NCI-H2107 treated with DMSO at 0.1 percent for 48 hours (cell line): ENCODE data around the gene EIPR1.
"Not testable (repeated sequence)": the region's sequence is repeated elsewhere in the genome, so short reads cannot be mapped to it uniquely, and the experiment has no call there.

Experiments
- DNase-seq: peaks from one replicate; lab custom pipeline; 2025; ENCODE audit not compliant: unreplicated experiment; lab: John Stamatoyannopoulos, UW

Gene EIPR1

DNA sequence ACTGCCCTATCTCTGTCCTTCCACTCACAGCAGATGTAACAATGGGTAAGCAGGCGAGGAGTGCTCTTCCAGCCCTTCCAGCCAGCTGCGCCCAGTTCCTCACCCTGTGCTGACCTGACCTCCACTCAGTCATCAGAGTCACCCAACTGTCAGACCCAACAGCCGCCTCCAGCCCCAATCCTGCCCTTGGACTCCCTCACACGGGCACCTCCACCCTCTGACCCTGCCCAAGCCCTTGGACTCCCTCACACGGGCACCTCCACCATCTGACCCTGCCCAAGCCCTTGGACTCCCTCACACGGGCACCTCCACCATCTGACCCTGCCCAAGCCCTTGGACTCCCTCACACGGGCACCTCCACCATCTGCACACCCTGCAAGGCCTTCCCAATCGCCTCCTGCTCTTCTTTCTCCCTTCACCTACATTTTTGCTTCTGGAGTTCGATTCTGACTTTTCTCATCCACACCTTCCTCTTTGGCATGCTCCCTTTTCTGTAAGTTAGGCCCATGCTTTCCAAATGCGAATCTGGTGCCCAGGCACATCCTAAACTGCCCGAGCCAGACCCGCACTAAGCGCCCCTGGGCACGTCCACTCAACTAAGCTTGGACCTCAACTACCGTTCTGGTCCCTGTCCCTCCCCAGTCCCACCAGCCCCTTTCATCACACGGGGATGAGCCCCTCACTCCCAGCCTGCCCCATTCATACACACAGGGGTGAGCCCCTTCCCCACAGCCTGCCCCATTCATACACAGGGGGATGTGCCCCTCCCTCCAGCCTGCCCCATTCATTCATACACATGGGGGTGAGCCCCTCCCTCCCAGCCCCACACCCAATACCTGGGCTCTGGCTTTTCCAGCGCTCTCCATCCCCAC, 15.9 kb downstream of the EIPR1 start:
- DNase-seq: no peak

- no peak for DNase-seq
These were observed 19.7 kb downstream of the EIPR1 start for GRCh38 chr2:3357926-3358325.

DNA sequence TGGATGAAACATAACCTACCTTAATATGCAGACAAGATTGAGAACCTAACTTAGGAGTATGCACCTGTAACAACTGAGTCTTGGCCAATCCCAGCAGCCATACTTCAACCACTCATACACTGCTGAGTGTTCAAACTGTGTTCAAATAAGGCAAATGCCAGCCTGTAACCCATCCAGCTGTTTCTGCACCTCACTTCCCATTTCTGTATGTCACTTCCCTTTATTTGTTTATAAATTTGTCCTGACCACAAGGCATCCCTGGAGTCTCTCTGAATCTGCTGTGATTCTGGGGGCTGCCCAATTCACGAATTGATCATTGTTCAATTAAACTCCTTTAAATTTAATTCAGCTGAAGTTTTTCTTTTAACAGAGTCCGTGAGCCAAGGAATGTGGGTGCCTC, 20.2 kb downstream of the EIPR1 start:
- DNase-seq: not testable (repeated sequence)

- no peak for DNase-seq
These were observed 20.8 kb downstream of the EIPR1 start for GRCh38 chr2:3356799-3357198.

DNA sequence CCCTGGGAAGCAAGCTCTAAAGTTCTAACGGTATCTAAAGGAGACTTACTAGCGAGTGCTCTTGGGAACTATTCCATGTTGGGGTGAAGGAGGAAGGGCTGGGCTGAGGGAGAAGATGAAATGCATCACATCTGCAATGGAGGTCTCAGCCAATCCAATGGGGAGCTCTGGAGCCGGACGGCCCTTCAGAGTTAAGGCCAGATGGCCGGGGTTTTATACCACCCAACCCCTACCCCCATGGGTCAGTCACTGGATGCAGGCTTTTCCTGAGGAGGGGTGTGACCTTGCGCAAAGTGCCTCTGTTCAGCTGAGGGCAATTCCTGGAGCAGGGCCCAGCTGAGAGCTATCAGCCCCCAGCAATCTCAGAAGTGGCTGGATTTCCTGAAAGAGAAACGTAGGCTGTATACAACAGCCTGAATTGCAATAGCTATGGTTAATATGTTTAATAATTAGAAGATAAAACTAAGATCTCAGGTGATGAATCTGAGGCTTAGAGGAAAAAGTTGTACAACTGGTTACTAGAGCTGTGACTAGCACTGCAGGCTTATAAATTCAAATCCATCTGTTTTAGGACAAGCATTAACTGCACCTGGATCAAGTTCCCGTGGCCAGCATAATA, 21.6 kb downstream of the EIPR1 start:
- no peak for DNase-seq

DNA sequence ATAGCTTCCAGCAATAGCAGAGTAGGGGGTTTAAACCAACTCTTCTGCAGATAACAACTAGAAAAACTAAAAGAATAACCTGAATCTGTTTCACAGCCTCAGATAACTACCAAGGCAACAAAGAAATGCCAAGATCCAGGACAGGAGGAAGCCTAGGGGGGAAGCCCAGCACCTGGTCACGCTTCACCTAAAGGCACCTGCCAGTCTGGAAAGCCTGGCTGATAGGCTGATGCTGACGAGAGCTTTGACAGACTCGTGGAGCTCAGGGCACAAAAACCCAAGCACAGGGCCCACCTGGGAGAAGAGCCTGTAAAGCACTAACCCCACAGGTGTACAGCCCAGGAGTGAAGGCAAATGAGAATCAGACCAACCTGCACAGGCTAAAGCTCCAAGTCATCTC, 22.6 kb downstream of the EIPR1 start:
- DNase-seq: peak; percentile 64

DNA sequence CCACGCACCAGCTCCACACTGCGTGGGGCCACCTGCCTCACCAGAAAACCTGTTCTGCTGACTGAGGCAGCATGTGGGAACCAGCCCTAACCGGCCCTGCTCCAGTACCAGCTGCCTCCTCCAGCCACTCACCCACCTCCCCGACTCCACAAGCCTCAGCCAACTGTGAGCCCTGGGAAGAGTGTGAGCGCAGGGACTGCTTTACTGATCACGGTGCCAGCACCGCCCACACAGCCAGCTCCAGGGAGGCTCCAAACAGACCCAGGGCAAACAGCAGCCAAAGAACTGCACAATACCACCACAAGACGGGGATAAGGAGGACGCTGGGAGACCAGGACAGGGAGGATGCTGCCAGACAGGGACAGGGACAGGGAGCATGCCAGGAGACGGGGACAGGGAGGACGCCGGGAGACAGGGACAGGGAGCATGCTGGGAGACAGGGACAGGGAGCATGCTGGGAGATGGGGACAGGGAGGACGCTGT, 28.4 kb downstream of the EIPR1 start:
- peak; percentile 87 for DNase-seq

DNA sequence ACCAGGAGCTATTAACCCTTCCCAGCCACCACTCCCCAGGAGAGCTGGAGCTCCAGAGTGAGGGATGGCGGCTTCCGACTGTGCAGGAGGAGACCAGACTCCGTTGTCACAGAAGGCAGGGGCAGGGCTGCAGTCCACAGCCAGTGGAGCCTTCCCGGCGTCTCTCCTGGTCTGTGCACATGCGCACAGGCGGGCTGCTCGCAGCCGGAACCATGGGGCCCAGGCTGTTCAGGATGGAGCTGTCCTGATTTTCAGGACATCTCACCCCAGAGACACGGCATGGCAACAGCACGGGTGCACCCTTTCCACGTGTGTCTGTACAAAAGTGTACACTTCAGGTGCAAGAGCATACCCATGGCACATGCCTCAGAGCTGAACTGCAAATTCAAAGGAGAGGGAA, 28.9 kb downstream of the EIPR1 start:
- DNase-seq: no peak

- DNase-seq: no peak
These were observed 32.0 kb downstream of the EIPR1 start for GRCh38 chr2:3345621-3346020.

- DNase-seq: no peak
These were observed 32.7 kb downstream of the EIPR1 start for GRCh38 chr2:3344897-3345296.

GRCh38 chr2:3343012-3343411, 34.6 kb downstream of the EIPR1 start:
- no peak for DNase-seq

- DNase-seq: no peak
These were observed 35.3 kb downstream of the EIPR1 start for GRCh38 chr2:3342324-3342723.

DNA sequence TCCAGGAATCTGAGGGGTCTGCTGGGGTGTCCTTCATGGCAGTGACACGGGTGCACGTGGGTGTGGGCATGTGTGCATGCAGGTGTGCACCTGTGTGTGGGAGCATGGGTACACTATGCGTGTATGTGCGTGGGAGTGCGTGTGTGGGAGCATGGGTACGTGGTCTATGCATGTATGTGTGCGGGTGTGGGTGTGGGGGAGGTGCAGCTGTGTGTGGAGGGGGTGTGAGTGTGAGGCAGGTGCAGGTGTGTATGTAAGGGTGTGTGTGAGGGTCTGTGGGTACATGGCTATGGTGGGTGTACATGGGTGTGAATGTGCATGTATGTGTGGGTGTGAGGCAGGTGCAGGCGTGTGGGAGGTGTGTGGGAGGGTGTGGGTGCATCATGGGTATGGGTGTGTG, 36.3 kb downstream of the EIPR1 start:
- DNase-seq: no peak

DNA sequence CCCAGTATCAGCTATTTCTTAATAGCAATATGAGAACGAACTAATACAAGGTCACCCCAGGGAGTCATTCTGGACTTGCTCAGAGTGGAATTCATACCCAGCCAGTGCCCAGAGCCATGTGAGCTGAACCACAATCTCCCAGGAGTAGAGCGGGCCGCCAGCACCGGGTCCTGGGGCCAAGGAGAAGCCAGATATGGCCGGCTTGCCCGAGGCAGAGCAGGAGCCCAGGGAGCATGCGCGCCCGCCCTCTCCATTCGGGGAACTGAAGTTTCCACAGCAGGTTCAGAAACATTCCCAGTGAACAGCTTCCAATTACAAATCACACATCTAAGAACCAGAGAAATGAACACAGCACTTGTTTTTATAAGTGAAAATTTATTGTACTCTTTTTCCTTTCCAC, 37.5 kb downstream of the EIPR1 start:
- DNase-seq: no peak

- no peak for DNase-seq
These were observed 39.3 kb downstream of the EIPR1 start for GRCh38 chr2:3338340-3338739.

GRCh38 chr2:3336844-3337243, 40.8 kb downstream of the EIPR1 start:
- DNase-seq: no peak

DNA sequence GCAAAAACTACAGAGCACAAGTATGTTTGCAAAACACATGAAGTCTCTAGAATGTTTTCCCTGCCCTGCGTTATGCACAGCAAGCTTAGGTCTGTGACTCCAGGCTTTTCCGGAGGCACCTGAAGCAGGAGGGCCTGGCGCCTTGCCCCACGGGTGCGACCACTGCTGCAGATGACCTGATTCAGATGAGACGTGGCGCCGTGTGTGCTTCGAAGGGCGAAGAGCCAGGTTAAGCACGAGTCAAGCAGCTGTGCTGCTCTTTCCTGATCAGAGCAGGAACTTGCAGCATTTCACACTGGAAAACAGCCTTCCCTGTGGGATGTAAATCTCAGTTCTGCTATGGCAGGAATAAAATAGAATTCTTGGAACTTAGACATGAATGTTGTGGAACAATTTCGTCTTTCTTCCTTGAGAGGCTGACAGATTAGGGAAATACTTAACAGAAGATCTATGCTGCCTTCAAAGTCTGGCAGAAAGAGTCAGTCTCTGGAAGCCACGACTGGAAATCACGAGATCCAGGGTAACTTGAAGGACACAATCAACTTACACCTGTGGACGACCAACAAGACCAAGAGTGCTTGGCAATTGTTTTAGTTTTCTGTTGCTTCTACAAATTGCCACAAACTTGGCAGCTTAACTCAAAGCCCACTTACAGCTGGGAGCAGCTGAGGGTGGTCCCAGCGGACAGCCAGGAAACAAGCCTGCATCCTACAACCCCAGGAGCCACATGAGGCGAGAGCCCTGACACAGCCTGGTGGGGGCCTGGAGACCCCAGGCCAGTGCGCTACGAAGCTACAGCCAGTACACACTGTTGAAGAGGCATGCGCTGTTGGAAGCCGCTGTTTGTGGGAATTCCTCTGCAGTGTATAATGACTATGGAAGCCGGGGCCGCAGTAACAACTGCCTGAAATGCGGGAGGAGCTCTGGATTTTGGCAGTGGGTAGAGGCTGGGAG, 42.9 kb downstream of the EIPR1 start:
- no peak for DNase-seq

- no peak for DNase-seq
These were observed 45.5 kb downstream of the EIPR1 start for GRCh38 chr2:3332133-3332532.

DNA sequence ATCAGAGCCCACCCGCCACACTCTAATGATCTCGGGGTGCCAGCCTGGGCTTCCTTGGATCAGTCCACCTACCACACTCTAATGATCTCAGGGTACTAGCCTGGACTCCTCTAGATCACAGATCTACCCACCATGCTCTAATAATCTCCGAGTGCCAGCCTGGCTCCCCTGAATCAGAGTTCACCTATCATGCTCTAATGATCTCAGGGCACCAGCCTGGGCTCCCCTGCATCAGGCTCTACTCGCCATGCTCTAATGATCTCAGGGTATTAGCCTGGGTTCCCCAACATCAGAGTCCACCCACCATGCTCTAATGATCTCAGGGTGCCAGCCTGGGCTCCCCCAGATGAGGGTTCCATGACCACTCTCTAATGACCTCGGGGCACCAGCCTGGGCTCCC, 48.1 kb downstream of the EIPR1 start:
- DNase-seq: no peak

DNA sequence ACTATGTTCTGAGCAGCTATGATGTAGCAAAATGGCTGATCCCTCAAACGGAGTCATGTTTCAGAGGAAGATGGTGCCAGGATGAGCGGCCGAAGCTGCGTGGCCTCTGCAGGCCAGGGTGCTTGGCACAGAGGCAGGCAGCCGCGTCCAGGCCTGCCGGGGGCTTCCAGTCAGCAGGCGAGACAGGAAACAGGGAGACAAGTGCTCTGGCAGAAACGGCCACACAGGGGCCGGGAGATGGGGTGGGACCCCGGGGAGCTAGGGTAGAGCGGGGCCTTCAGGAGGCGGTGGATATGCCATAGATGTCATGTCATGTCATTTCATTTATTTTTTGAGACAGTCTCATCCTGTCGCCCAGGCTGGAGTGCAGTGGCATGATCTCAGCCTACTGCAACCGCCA, 50.7 kb downstream of the EIPR1 start:
- no peak for DNase-seq

DNA sequence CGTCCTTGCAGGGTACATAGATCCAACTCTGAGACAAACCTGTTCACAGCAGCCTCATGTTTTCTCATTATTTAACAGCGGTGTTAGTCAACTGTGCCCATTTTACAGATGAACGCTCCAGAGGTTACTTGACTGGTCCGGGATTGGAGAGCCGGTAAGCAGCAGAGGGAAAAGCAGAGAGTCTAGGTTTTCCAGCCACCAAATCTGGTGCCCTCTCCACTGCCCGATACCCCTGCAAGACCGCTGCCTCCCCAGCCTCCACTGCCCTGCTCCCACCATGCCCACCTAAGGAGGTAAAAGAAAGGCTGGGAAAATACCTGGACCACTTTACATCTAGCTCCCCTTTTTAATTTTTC, 51.5 kb downstream of the EIPR1 start:
- no peak for DNase-seq
